ENCODE measurements around the gene RAB22A. TPM values are rescaled to one million over a fixed set of nuclear protein-coding genes. Genes with fewer than 3 reads are reported as not detected.

RAB22A gene
- polyA plus RNA-seq (16.0 to 22.9 TPM (median 17.1 TPM) in 3 replicates), polyA minus RNA-seq (12.3 to 30.9 TPM (median 23.4 TPM) in 3 replicates)
- 12.6 TPM for polyA plus RNA-seq (2011; ENCODE audit: low read depth)
- 12.5 and 19.7 TPM in 2 replicates for polyA plus RNA-seq (2011; cell fraction: cytosol; rRNA removed)
- 17.4 and 18.9 TPM in 2 replicates for polyA plus RNA-seq (2011; cell fraction: nucleus; rRNA removed)
- 14.2 and 16.1 TPM in 2 replicates for polyA plus RNA-seq (2012; ENCODE audit: low replicate concordance)
- polyA minus RNA-seq (2011; cell fraction: cytosol; rRNA and poly(A)+ RNA removed) = 18.4 TPM
- polyA minus RNA-seq (2011; cell fraction: nucleus; rRNA and poly(A)+ RNA removed) = 14.5 and 28.5 TPM in 2 replicates

- DNase-seq (ENCODE audit: low read depth, low spot score) (no peak), FAIRE-seq (no peak)
- Histone ChIP-seq H3K36me3 (ENCODE audit: control insufficient read depth in 2 of 2, extremely low read depth in 1 of 2, insufficient read depth in 2 of 2, low read length in 2 of 2) (peaks cover 4 to 22% of the 10 kb centered on the region in 2 experiments), H3K9me1 (ENCODE audit: control insufficient read depth, extremely low read depth, insufficient read depth, low read length) (peaks cover 5% of the 10 kb centered on the region), H3K4me1 (ENCODE audit: control insufficient read depth, extremely low read depth, insufficient read depth, low read length) (peaks cover 44% of the 10 kb centered on the region), H3K9ac (ENCODE audit: control insufficient read depth, extremely low read depth, insufficient read depth, low read length) (peak within 1 kb of the TSS; percentile 93), H4K20me1 (ENCODE audit: control insufficient read depth, extremely low read depth, insufficient read depth, low read length) (peaks cover 4% of the 10 kb centered on the region), H3K27ac (ENCODE audit: control insufficient read depth, insufficient read depth, low read length) (peak within 1 kb of the TSS; percentile 94), H2AFZ (ENCODE audit: control insufficient read depth, low read length) (peak within 1 kb of the TSS; percentile 7), H3K4me3 (ENCODE audit: control insufficient read depth in 2 of 3, extremely low read depth in 1 of 3, insufficient read depth in 2 of 3, low read depth in 1 of 3, low read length in 3 of 3) (peak within 1 kb of the TSS; percentile 88 to 98 (median 95)), H3K4me2 (ENCODE audit: control insufficient read depth, extremely low read depth, insufficient read depth, low read depth, low read length) (peak within 1 kb of the TSS; percentile 91), H3K9me3 (ENCODE audit: control insufficient read depth, low read depth, low read length) (no peaks in the 10 kb centered on the region), H3K79me2 (ENCODE audit: control insufficient read depth, insufficient read depth, low read length) (peaks cover 63% of the 10 kb centered on the region), H3K27me3 (ENCODE audit: control insufficient read depth, extremely low read depth, insufficient read depth, low read length) (no peaks in the 10 kb centered on the region)
- TF ChIP-seq EZH2 (IDR thresholded peaks at IDR 0.05; ENCODE audit: low read length) = no peak
- no peak for TF ChIP-seq CTCF (optimal IDR thresholded peaks at IDR 0.05 in 1 of 3, IDR thresholded peaks at IDR 0.05 in 1 of 3, conservative IDR thresholded peaks at IDR 0.05 in 1 of 3; ENCODE audit: extremely low read depth in 1 of 3, insufficient read depth in 2 of 3, low read length in 3 of 3)
- dilution Hi-C loops (cut with MboI; ENCODE audit: extremely low pct_ligation_motif_present, low sequenced_read_pairs) = no loop called here
Measured at GRCh38 chr20:58309591-58310290, at the start of gene RAB22A. Gene RAB22A, plus strand, starts transcription at chr20:58309715. Its CDS starts 262 bp downstream, at chr20:58309977.

- H4K20me1 ChIP-seq (ENCODE audit: control insufficient read depth, extremely low read depth, insufficient read depth, low read length) = peaks cover 2% of the 10 kb centered on the region
- H3K36me3 ChIP-seq (ENCODE audit: control insufficient read depth in 2 of 2, extremely low read depth in 1 of 2, insufficient read depth in 2 of 2, low read length in 2 of 2) = peaks cover 11 to 14% of the 10 kb centered on the region in 2 experiments
- dilution Hi-C loops (cut with MboI; ENCODE audit: extremely low pct_ligation_motif_present, low sequenced_read_pairs) = no loop called here
- no peak overlapping the region for H3K4me3 ChIP-seq (ENCODE audit: control insufficient read depth in 2 of 3, extremely low read depth in 1 of 3, insufficient read depth in 2 of 3, low read depth in 1 of 3, low read length in 3 of 3)
- H3K4me2 ChIP-seq (ENCODE audit: control insufficient read depth, extremely low read depth, insufficient read depth, low read depth, low read length) = no peak overlapping the region
- no peak for TF ChIP-seq CTCF (optimal IDR thresholded peaks at IDR 0.05 in 1 of 3, IDR thresholded peaks at IDR 0.05 in 1 of 3, conservative IDR thresholded peaks at IDR 0.05 in 1 of 3; ENCODE audit: extremely low read depth in 1 of 3, insufficient read depth in 2 of 3, low read length in 3 of 3)
- no peak for TF ChIP-seq EZH2 (IDR thresholded peaks at IDR 0.05; ENCODE audit: low read length)
- no peaks in the 10 kb centered on the region for H3K4me1 ChIP-seq (ENCODE audit: control insufficient read depth, extremely low read depth, insufficient read depth, low read length)
- H3K9ac ChIP-seq (ENCODE audit: control insufficient read depth, extremely low read depth, insufficient read depth, low read length) = no peak overlapping the region
- no peaks in the 10 kb centered on the region for H3K9me3 ChIP-seq (ENCODE audit: control insufficient read depth, low read depth, low read length)
- H3K79me2 ChIP-seq (ENCODE audit: control insufficient read depth, insufficient read depth, low read length) = no peaks in the 10 kb centered on the region
- no peaks in the 10 kb centered on the region for H3K27me3 ChIP-seq (ENCODE audit: control insufficient read depth, extremely low read depth, insufficient read depth, low read length)
- H3K9me1 ChIP-seq (ENCODE audit: control insufficient read depth, extremely low read depth, insufficient read depth, low read length) = no peaks in the 10 kb centered on the region
- DNase-seq (ENCODE audit: low read depth, low spot score) = no peak
- FAIRE-seq = no peak
- H2AFZ ChIP-seq (ENCODE audit: control insufficient read depth, low read length) = no peak overlapping the region
- no peak overlapping the region for H3K27ac ChIP-seq (ENCODE audit: control insufficient read depth, insufficient read depth, low read length)
Measured at GRCh38 chr20:58260006-58260405, 49.5 kb upstream of the RAB22A start.

All from keratinocyte (primary cell).